ENCODE data around the gene ABCB11. TPM values are rescaled to one million over a fixed set of nuclear protein-coding genes. Genes with fewer than 3 reads are reported as not detected.

The ABCB11 gene
- polyA plus RNA-seq, 3 donors = not detected

DNA sequence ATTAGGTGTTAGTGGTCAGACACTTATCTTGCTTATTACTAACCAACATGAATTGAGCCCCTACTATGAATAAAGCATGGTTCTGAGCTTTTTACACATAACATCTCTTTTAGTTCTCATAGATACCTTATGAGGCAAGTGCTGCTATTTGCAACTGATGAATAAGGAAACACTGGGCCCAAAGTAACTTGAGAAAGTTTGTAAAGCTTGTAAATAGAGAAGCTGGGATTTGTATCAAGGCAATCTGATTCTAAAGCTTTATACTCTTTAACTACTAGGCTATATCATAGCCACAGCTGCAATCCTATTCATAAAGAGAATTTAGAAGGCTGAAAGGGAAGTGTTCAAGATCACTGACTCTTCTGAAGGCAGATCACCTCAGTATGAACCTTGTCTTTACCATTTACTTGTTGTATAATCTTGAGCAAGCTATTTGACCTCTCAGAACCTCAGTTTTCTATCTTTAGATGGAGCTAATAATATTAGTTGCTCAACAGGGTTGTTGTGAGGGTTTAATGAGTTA, 60.4 kb downstream of the ABCB11 start:
- Mint-ChIP-seq H3K4me1 (peaks cover 25% of the 10 kb centered on the region), H3K36me3 (no peaks in the 10 kb centered on the region), H3K9me3 (no peaks in the 10 kb centered on the region), H3K4me3 (no peak overlapping the region), H3K27ac (peak overlapping the region; percentile 51 to 95 (median 83)), H3K27me3 (ENCODE audit: low read depth in 3 of 3) (no peaks in the 10 kb centered on the region)
- H3K4me3 ChIP-seq (replicated peaks in 1 of 3; ENCODE audit: low read depth in 2 of 3, low read length in 3 of 3) = peak overlapping the region in 1 of 3 experiments; percentile 14
- no peak for TF ChIP-seq CTCF (IDR thresholded peaks at IDR 0.05)
- peak; percentile 5 to 29 (median 11) for DNase-seq
- no peaks in the 10 kb centered on the region for H3K9me3 ChIP-seq (replicated peaks in 1 of 2; ENCODE audit: control insufficient read depth in 1 of 2, insufficient read depth in 1 of 2, low read length in 2 of 2)
- H3K4me1 ChIP-seq (ENCODE audit: control insufficient read depth in 1 of 2, insufficient read depth in 2 of 2, low read length in 2 of 2) = peaks cover 14 to 18% of the 10 kb centered on the region in 2 donors
- H3K4me2 ChIP-seq (replicated peaks; ENCODE audit: extremely low read depth, low read length, poor library complexity, severe bottlenecking) = peak overlapping the region; percentile 25
- H4K20me1 ChIP-seq (ENCODE audit: insufficient read depth, low read length) = no peaks in the 10 kb centered on the region
- H3K27ac ChIP-seq (ENCODE audit: low read depth in 1 of 2, low read length in 2 of 2) = peak overlapping the region in 1 of 2 donors; percentile 84
- no peaks in the 10 kb centered on the region for H3K36me3 ChIP-seq (replicated peaks in 1 of 2; ENCODE audit: control insufficient read depth in 1 of 2, insufficient read depth in 2 of 2, low read length in 2 of 2)
- H3K79me2 ChIP-seq (ENCODE audit: insufficient read depth, low read length) = no peaks in the 10 kb centered on the region
- no peak overlapping the region for H3K9ac ChIP-seq (ENCODE audit: insufficient read depth, low read length, poor library complexity, severe bottlenecking)
- no peaks in the 10 kb centered on the region for H3K27me3 ChIP-seq (ENCODE audit: control insufficient read depth in 2 of 2, insufficient read depth in 2 of 2, low read length in 2 of 2)
- peak overlapping the region; percentile 23 for H2AFZ ChIP-seq (ENCODE audit: insufficient read depth, low read depth, low read length, poor library complexity, severe bottlenecking)
- intact Hi-C loops (cut with micrococcal nuclease) = loop anchor here in 1 of 2 donors (10.0 kb wide), 1 partner anchor 64 kb away; the partner anchor contains the start of gene ABCB11

- TF ChIP-seq CTCF (IDR thresholded peaks at IDR 0.05) = no peak
- no peak overlapping the region for H3K27ac Mint-ChIP-seq
- Histone ChIP-seq H3K36me3 (replicated peaks in 1 of 2; ENCODE audit: control insufficient read depth in 1 of 2, insufficient read depth in 2 of 2, low read length in 2 of 2) (no peaks in the 10 kb centered on the region), H2AFZ (ENCODE audit: insufficient read depth, low read depth, low read length, poor library complexity, severe bottlenecking) (no peak overlapping the region), H3K4me1 (ENCODE audit: control insufficient read depth in 1 of 2, insufficient read depth in 2 of 2, low read length in 2 of 2) (peaks cover 14 to 18% of the 10 kb centered on the region in 2 donors), H3K9me3 (replicated peaks in 1 of 2; ENCODE audit: control insufficient read depth in 1 of 2, insufficient read depth in 1 of 2, low read length in 2 of 2) (no peaks in the 10 kb centered on the region), H3K27ac (ENCODE audit: low read depth in 1 of 2, low read length in 2 of 2) (no peak overlapping the region), H3K79me2 (ENCODE audit: insufficient read depth, low read length) (no peaks in the 10 kb centered on the region), H3K9ac (ENCODE audit: insufficient read depth, low read length, poor library complexity, severe bottlenecking) (no peak overlapping the region), H3K4me3 (replicated peaks in 1 of 3; ENCODE audit: low read depth in 2 of 3, low read length in 3 of 3) (no peak overlapping the region), H3K27me3 (ENCODE audit: control insufficient read depth in 2 of 2, insufficient read depth in 2 of 2, low read length in 2 of 2) (no peaks in the 10 kb centered on the region), H4K20me1 (ENCODE audit: insufficient read depth, low read length) (no peaks in the 10 kb centered on the region), H3K4me2 (replicated peaks; ENCODE audit: extremely low read depth, low read length, poor library complexity, severe bottlenecking) (no peak overlapping the region)
- no CpG with 5 or more reads among the region's 2 CpGs for WGBS (ENCODE audit: insufficient coverage)
- H3K4me3 Mint-ChIP-seq = no peak overlapping the region
- intact Hi-C loops (cut with micrococcal nuclease) = loop anchor here (5.0 to 10.0 kb wide), 2 partner anchors 65 to 157 kb away; partner anchors contain the start of gene ABCB11 (in 1 of the 2)
- no peaks in the 10 kb centered on the region for H3K9me3 Mint-ChIP-seq
- H3K4me1 Mint-ChIP-seq = peaks cover 27% of the 10 kb centered on the region
- no peaks in the 10 kb centered on the region for H3K27me3 Mint-ChIP-seq (ENCODE audit: low read depth in 3 of 3)
- DNase-seq = no peak
- H3K36me3 Mint-ChIP-seq = no peaks in the 10 kb centered on the region
Observed at GRCh38 chr2:168969865-168970264, 61.3 kb downstream of the ABCB11 start.

All from CD14-positive monocyte (primary cell).